Measurements from ENCODE around the gene ATP6V0B. TPM values are rescaled to one million over a fixed set of nuclear protein-coding genes. Genes with fewer than 3 reads are reported as not detected.
A peak's percentile ranks its signal among the peaks of the same experiment; 100 is the strongest.

Gene ATP6V0B
- total RNA-seq, 1 donor from 2014 or later, result 205 TPM

DNA sequence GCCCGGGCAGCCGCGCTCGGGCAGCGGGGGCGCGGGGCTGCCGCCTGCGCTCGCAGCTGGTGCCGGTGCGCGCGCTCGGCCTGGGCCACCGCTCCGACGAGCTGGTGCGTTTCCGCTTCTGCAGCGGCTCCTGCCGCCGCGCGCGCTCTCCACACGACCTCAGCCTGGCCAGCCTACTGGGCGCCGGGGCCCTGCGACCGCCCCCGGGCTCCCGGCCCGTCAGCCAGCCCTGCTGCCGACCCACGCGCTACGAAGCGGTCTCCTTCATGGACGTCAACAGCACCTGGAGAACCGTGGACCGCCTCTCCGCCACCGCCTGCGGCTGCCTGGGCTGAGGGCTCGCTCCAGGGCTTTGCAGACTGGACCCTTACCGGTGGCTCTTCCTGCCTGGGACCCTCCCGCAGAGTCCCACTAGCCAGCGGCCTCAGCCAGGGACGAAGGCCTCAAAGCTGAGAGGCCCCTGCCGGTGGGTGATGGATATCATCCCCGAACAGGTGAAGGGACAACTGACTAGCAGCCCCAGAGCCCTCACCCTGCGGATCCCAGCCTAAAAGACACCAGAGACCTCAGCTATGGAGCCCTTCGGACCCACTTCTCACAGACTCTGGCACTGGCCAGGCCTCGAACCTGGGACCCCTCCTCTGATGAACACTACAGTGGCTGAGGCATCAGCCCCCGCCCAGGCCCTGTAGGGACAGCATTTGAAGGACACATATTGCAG, 38.2 kb upstream of the ATP6V0B start:
- Histone ChIP-seq H3K9me3 (no peaks in the 10 kb centered on the region), H3K36me3 (no peaks in the 10 kb centered on the region), H3K27me3 (ENCODE audit: low read depth) (peaks cover 21% of the 10 kb centered on the region), H3K27ac (no peak overlapping the region), H3K4me1 (peaks cover 35% of the 10 kb centered on the region), H3K4me3 (peak overlapping the region; percentile 47)
- TF ChIP-seq, protein P1, sequence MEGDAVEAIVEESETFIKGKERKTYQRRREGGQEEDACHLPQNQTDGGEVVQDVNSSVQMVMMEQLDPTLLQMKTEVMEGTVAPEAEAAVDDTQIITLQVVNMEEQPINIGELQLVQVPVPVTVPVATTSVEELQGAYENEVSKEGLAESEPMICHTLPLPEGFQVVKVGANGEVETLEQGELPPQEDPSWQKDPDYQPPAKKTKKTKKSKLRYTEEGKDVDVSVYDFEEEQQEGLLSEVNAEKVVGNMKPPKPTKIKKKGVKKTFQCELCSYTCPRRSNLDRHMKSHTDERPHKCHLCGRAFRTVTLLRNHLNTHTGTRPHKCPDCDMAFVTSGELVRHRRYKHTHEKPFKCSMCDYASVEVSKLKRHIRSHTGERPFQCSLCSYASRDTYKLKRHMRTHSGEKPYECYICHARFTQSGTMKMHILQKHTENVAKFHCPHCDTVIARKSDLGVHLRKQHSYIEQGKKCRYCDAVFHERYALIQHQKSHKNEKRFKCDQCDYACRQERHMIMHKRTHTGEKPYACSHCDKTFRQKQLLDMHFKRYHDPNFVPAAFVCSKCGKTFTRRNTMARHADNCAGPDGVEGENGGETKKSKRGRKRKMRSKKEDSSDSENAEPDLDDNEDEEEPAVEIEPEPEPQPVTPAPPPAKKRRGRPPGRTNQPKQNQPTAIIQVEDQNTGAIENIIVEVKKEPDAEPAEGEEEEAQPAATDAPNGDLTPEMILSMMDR (IDR thresholded peaks at IDR 0.05), result no peak
- ATAC-seq (peak in 1 of 2 donors; percentile 7), DNase-seq (peak; percentile 63)
- intact Hi-C loops (cut with DNase I), result no loop called here

DNA sequence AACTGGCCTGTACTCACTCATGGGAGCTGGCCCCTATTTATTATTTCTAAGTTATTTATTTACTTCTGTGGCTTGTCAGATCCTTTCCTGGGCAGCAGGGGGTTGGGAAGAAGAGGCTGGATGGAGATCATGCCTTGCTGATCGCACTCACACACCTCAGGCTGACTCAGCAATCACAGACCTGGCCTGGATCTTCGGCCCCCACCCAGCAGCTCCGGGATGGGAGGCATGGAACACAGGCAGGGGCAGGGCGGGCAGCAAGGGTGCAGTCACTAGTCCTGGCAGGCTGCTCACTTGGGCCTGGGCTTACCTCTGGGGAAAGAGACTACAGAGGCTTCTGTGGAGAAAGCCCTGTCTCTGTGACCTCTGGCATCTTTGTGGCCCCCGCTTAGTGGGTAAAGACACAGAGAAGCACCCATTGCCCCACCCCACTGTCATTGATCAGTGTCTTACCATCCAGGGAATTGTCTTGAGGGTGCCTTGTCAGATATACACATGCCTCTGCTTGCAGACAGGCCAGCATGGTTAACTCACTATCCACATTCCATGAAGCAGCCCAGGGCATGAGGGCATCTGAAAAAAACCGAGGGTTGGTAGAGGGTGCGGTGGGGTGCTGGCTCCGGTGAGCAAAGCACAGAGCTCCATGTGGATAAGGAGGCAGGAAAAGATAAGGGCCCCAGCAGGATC, 37.4 kb upstream of the ATP6V0B start:
- Histone ChIP-seq H3K9me3 (no peaks in the 10 kb centered on the region), H3K27ac (no peak overlapping the region), H3K36me3 (no peaks in the 10 kb centered on the region), H3K4me1 (peaks cover 35% of the 10 kb centered on the region), H3K4me3 (no peak overlapping the region), H3K27me3 (ENCODE audit: low read depth) (peaks cover 21% of the 10 kb centered on the region)
- DNase-seq, result no peak
- intact Hi-C loops (cut with DNase I), result no loop called here
- TF ChIP-seq, protein P1 (IDR thresholded peaks at IDR 0.05), result no peak
- no peak for ATAC-seq

GRCh38 chr1:43938383-43938782, 36.4 kb upstream of the ATP6V0B start:
- no peak for DNase-seq
- intact Hi-C loops (cut with DNase I), result no loop called here
- ATAC-seq, result no peak
- TF ChIP-seq, protein P1 (IDR thresholded peaks at IDR 0.05), result no peak
- no peak overlapping the region for H3K27ac ChIP-seq
- no peak overlapping the region for H3K4me3 ChIP-seq
- H3K9me3 ChIP-seq, result no peaks in the 10 kb centered on the region
- peaks cover 30% of the 10 kb centered on the region for H3K4me1 ChIP-seq
- H3K27me3 ChIP-seq (ENCODE audit: low read depth), result peaks cover 19% of the 10 kb centered on the region
- no peaks in the 10 kb centered on the region for H3K36me3 ChIP-seq

DNA sequence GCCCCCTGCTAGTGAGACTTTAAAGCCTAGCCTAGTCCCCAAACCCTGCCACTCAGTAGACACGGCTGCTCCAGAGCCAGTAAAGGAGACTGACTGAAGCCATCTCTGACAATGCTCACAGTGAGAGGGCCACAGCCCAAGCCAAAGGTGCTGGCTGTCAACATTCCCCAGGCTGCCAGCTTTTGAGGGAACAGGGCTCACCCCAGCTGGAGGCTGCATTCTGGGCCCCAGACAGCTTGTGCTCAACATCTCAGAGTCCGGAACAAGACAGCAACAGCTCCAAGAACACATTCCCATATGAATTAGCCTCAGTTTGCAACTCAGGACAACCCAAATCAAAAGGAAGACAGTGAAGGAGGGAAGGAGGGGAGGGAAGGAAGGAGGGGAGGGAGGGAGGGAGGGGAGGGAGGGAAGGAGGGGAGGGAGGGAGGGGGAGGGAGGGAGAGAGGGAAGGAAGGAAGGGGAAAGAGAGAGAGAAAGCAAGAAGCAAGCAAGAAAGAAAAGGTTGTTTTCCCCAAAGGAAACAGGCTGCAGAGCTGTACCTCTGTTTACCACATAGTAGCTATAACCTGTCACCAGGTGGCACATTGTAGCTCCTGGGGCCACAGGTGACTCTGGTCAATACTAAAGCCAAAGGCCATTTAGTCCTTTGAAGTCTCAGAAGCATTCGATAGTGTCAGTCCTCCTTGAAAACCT, 35.7 kb upstream of the ATP6V0B start:
- intact Hi-C loops (cut with DNase I), result no loop called here
- no peak overlapping the region for H3K27ac ChIP-seq
- TF ChIP-seq, protein P1 (IDR thresholded peaks at IDR 0.05), result no peak
- peaks cover 23% of the 10 kb centered on the region for H3K4me1 ChIP-seq
- H3K27me3 ChIP-seq (ENCODE audit: low read depth), result peaks cover 12% of the 10 kb centered on the region
- H3K9me3 ChIP-seq, result no peaks in the 10 kb centered on the region
- H3K4me3 ChIP-seq, result no peak overlapping the region
- ATAC-seq (no peak), DNase-seq (no peak)
- H3K36me3 ChIP-seq, result no peaks in the 10 kb centered on the region

DNA sequence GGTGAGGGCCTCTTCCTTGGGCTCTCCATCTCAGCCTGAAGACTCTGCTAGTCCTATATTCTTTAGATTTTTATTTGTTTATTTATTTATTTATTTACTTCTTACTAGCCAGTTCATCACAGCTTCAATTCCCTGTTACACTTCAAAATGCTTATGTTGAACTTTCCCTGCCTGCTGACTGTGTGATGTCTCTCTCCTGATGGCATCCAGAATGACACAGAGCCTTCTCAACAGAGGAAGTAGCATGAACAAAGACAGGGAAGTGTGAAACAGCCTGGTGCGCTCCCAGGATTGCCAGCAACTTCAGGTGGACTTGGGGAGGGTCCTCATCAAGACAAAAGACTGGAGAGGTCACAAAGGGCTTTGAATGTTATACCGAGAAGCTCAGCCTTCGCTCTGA, 32.3 kb upstream of the ATP6V0B start:
- H3K4me3 ChIP-seq, result no peak overlapping the region
- no peaks in the 10 kb centered on the region for H3K36me3 ChIP-seq
- H3K9me3 ChIP-seq, result no peaks in the 10 kb centered on the region
- no peak overlapping the region for H3K27ac ChIP-seq
- TF ChIP-seq, protein P1 (IDR thresholded peaks at IDR 0.05), result no peak
- H3K4me1 ChIP-seq, result peaks cover 20% of the 10 kb centered on the region
- intact Hi-C loops (cut with DNase I), result no loop called here
- DNase-seq, result no peak
- no peak for ATAC-seq
- H3K27me3 ChIP-seq (ENCODE audit: low read depth), result no peaks in the 10 kb centered on the region

All from lower lobe of right lung (tissue), 2 donors.